ENCODE measurements around the gene ZNF532.

Gene ZNF532

DNA sequence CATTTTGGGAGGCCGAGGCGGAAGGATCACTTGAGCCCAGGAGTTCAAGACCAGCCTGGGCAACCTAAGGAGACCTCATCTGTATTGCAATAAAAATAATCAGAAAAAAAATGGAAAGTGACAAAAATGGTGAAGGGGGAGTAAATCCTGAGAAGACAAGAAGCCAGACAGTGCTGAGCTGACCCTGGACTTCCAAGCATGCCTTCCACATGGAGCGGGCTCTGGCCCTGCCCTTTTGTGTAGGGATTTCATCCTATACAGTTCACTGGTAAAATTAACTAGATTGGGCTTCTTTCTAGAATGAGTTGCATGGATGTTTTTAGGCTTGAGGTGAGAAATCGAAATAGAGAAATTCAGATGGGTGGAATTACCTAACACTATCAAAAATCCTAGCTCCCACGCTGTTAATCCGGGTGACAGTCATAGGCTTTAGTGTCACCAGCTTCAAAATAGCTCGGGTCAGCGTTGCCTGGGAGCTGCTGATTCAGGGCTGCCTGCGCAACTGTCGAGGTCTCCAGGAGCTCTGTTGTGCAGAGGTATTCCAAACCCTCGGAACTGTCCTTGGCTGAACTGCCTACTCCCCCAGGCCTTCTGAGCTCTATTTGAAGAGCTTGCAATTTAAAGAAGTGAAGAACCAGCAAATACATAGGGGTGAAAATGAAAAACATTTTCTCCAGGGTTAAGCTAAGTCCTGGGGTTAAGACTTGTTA, 21.5 kb upstream of the ZNF532 start:
- H3K4me3 ChIP-seq, result no peak overlapping the region
- TF ChIP-seq, protein P1, sequence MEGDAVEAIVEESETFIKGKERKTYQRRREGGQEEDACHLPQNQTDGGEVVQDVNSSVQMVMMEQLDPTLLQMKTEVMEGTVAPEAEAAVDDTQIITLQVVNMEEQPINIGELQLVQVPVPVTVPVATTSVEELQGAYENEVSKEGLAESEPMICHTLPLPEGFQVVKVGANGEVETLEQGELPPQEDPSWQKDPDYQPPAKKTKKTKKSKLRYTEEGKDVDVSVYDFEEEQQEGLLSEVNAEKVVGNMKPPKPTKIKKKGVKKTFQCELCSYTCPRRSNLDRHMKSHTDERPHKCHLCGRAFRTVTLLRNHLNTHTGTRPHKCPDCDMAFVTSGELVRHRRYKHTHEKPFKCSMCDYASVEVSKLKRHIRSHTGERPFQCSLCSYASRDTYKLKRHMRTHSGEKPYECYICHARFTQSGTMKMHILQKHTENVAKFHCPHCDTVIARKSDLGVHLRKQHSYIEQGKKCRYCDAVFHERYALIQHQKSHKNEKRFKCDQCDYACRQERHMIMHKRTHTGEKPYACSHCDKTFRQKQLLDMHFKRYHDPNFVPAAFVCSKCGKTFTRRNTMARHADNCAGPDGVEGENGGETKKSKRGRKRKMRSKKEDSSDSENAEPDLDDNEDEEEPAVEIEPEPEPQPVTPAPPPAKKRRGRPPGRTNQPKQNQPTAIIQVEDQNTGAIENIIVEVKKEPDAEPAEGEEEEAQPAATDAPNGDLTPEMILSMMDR (IDR thresholded peaks at IDR 0.05), result no peak
- no peak overlapping the region for H3K27ac ChIP-seq
- DNase-seq (ENCODE audit: low spot score), result no peak

DNA sequence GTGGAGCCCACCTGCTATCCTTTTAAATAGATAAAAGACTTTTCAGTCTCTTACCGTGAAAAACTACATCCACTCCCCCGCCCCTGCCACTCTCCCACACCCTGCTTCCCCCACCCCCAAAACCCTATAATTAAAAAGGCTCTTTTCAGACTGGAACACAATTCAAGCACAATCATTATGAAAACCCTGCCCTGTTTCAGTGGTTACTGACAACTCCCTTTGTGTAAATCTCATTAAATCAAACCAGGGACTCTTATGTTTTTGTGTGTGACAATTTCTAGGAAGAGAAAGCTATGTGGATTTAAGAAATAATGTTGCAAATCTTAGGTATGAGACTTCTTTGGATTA, 21.0 kb upstream of the ZNF532 start:
- Histone ChIP-seq H3K27ac (no peak overlapping the region), H3K4me3 (no peak overlapping the region)
- DNase-seq (ENCODE audit: low spot score), result no peak
- TF ChIP-seq, protein P1 (IDR thresholded peaks at IDR 0.05), result no peak

DNA sequence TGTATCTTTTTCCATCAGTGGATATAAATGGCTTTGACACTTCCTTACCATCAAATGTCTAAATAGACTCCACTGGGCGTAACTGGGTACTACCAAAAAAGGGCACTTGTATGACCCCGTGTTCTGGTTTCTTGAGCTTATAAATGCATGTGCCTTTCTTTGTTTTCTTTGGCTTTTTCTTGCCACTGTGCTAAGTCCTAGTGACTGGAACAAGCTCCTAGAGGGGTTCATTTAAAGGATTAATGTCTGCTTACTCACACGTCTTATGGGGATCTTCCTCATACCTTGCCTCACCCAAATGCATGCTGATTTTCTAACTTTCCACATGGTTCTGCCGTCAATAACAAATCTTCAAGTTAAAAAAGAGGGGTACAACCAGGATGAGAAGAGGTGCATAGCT, 19.8 kb upstream of the ZNF532 start:
- no peak overlapping the region for H3K4me3 ChIP-seq
- DNase-seq (ENCODE audit: low spot score), result no peak
- H3K27ac ChIP-seq, result no peak overlapping the region
- TF ChIP-seq, protein P1 (IDR thresholded peaks at IDR 0.05), result no peak

DNA sequence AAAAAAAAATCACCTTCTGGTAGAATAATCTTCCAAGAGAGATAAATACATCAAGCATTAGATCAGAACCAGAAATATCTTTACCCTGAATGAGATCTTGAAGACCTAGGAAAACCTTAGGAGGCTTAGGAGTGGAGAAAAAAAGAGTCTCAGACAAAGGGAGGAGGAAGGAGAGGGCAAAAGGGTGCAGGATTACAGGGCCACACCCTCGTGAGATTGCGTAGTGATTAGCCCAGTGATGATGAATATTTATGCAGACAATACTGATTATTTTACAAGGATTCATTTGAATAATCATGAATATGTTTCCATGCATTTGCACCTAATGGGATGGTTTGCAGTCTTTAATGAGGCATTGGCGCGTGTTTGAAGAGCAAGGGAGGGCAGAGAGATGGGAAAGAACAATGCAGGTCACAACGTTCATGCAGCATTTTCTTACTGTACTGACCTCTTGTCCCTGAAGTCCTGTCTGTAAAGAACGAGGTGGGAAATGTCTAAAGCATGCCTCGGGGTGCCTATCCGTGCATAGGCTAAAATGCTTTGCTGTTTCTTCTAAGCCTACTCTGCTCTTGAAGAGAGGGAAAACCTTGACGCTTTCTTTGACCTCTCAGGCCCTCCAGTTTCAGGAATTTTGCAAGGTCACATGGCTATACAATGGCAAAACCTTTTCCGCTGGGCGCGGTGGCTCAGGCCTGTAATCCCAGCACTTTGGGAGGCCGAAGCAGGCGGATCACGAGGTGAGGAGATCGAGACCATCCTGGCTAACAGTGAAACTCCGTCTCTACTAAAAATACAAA, 18.6 kb upstream of the ZNF532 start:
- TF ChIP-seq, protein P1 (IDR thresholded peaks at IDR 0.05), result no peak
- DNase-seq (ENCODE audit: low spot score), result no peak
- Histone ChIP-seq H3K27ac (no peak overlapping the region), H3K4me3 (no peak overlapping the region)

DNA sequence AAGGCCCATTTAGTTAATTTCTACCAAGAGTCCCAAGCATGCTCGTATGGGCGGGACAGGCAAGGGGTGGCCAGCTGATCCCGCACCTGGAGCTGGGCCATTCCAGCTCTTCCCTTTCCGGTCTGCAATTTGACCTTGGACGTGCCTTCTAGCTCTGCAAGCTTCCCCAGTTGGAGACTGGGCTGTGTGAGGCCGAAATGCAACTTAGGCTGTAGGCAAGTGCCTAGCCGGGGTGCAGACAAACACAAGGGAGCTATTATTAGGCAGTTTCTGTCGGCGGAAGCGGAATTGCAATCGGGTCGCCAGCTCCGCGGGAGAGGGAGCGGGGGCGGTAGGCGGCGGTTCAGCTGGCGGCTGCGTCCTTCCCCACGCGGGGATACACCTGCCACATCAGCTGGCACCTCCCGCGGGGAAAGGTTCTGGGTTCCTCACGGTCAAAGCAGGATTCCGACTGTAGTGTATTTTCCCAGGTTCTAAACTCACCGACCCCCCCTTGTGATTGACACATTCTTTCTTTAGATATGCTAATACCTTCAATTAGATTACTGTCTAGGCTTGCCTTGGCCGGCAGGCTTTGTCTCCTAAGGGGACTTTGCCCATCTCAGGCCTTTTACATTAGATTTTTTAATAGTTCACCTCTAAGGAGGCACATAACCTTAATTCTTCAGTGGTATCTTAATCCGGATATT, 17.1 kb upstream of the ZNF532 start:
- TF ChIP-seq, protein P1 (IDR thresholded peaks at IDR 0.05), result no peak
- no peak overlapping the region for H3K27ac ChIP-seq
- no peak for DNase-seq (ENCODE audit: low spot score)
- H3K4me3 ChIP-seq, result peak overlapping the region; percentile 54

DNA sequence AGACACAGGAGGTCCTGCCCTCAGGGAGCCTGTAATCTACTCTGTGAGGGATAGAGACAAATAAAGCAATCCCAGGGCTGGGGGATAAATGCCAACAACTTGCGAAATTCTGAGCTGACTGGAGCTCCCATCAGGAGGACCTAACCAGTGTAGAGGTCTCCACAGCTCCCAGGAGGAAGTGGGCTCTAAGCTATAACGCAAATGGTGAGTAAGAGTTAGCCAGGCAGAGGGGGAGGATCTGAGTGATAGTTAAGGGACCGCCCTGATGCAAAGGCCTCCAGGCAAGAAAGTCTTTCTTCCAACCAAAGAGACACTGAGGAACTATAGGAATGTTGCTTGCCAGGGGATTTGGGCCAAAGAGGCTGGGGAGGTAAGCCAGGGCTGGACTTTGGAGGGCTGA, 16.0 kb upstream of the ZNF532 start:
- TF ChIP-seq, protein P1 (IDR thresholded peaks at IDR 0.05), result no peak
- H3K27ac ChIP-seq, result no peak overlapping the region
- no peak for DNase-seq (ENCODE audit: low spot score)
- no peak overlapping the region for H3K4me3 ChIP-seq

All from coronary artery (tissue), 2 donors.